Activated CD8-positive, alpha-beta memory T cell treated with anti-CD3 and anti-CD28 coated beads for 4 hours (primary cell): ENCODE data around the gene SHISA2.

Experiments used
- DNase-seq, 2 donors: peaks; one replicate each; pipeline ENCODE4 v3.0.0-alpha.2; 2020; ENCODE audit warnings: low read depth in 2 of 2

Gene SHISA2

GRCh38 chr13:26017932-26018665, 33.7 kb downstream of the SHISA2 start:
- DNase-seq, result no peak

- no peak for DNase-seq
Measured at GRCh38 chr13:26017196-26017921, 34.5 kb downstream of the SHISA2 start.

- DNase-seq, result no peak
Measured at GRCh38 chr13:26016189-26016588, 35.6 kb downstream of the SHISA2 start.

- DNase-seq, result no peak
Measured at GRCh38 chr13:26015271-26016125, 36.3 kb downstream of the SHISA2 start.

- DNase-seq, result no peak
Measured at GRCh38 chr13:26012995-26013394, 38.8 kb downstream of the SHISA2 start.

- DNase-seq, result peak; percentile 32 to 34
Measured at GRCh38 chr13:26011996-26012821, 39.6 kb downstream of the SHISA2 start.

GRCh38 chr13:26011208-26011573, 40.6 kb downstream of the SHISA2 start:
- DNase-seq, result no peak

- DNase-seq, result no peak
Measured at GRCh38 chr13:26010487-26011207, 41.2 kb downstream of the SHISA2 start.

GRCh38 chr13:26007261-26008125, 44.3 kb downstream of the SHISA2 start:
- no peak for DNase-seq
